ENCODE measurements around the gene PRADC1. TPM values are rescaled to one million over a fixed set of nuclear protein-coding genes. Genes with fewer than 3 reads are reported as not detected.

The PRADC1 gene
- total and polyA plus RNA-seq, 9 of the 15 experiments (the other 6 are each of a cell fraction or from before 2014, with no cell fraction given), result 7.3 to 47.4 (median 34.2) TPM

DNA sequence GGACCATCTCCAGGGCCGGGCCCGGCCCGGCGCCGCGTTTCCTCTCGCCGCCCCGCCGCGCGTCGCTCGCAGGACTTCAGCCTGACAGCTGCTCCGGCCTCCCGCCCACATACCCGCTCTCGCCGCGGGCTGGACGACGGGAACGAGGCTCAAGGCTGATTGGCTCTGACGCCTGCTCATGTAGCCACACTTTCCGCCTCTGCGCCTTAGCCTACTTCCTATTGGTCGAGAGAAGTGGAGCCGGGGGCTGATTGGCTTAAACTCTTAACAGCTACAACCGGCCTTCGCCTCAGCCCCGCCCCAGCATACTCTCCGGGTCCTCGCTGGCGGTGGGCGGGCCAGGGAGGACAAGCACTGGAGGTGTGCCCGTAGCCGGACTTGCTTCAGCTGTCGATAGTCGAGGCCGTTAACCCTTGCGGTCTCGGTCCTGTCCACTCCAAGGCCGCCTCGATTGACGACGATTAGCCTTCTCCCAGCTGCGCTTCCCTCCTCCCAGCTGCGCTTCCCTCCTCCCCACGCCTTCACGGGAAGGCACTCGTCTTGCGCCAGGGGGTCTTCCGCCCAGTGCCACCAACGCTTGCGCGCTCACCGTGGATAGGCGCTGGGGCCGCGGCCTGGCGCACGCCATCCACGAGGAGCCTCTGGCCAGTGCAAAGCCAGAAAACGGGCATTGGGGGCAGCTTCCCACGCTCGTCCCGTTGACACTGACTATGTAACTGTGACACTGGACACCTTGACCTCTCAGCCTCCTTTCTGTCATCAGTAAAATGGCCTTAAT, at the start of gene PRADC1 (continued):
- TF ChIP-seq ZNF589 (CRISPR knock-in tag; IDR thresholded peaks at IDR 0.05; ENCODE audit: low read depth) (no peak), MAFK (IDR thresholded peaks at IDR 0.05; ENCODE audit: low read length) (no peak), TGIF2 (CRISPR knock-in tag; IDR thresholded peaks at IDR 0.05) (peak; percentile 6; the same call in 1 of the 2 replicates), SMARCE1 (IDR thresholded peaks at IDR 0.05) (no peak), MCM7 (IDR thresholded peaks at IDR 0.05) (no peak), CBFA2T3 (IDR thresholded peaks at IDR 0.05) (0 out of 2 replicates have a peak, but pooled peaks have one; percentile 3), CBX5 (IDR thresholded peaks at IDR 0.05; ENCODE audit: borderline replicate concordance, low read depth) (no peak), MIER1 (IDR thresholded peaks at IDR 0.05; ENCODE audit: low read depth) (no peak), BCOR (IDR thresholded peaks at IDR 0.05) (peak; percentile 44; the same call in 1 of the 2 replicates), RNF2 (IDR thresholded peaks at IDR 0.05) (peak; percentile 77)
- TF ChIP-seq, protein P1, sequence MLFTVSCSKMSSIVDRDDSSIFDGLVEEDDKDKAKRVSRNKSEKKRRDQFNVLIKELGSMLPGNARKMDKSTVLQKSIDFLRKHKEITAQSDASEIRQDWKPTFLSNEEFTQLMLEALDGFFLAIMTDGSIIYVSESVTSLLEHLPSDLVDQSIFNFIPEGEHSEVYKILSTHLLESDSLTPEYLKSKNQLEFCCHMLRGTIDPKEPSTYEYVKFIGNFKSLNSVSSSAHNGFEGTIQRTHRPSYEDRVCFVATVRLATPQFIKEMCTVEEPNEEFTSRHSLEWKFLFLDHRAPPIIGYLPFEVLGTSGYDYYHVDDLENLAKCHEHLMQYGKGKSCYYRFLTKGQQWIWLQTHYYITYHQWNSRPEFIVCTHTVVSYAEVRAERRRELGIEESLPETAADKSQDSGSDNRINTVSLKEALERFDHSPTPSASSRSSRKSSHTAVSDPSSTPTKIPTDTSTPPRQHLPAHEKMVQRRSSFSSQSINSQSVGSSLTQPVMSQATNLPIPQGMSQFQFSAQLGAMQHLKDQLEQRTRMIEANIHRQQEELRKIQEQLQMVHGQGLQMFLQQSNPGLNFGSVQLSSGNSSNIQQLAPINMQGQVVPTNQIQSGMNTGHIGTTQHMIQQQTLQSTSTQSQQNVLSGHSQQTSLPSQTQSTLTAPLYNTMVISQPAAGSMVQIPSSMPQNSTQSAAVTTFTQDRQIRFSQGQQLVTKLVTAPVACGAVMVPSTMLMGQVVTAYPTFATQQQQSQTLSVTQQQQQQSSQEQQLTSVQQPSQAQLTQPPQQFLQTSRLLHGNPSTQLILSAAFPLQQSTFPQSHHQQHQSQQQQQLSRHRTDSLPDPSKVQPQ (CRISPR knock-in tag; IDR thresholded peaks at IDR 0.05; ENCODE audit: borderline replicate concordance), result no peak
- TF ChIP-seq, protein P2, sequence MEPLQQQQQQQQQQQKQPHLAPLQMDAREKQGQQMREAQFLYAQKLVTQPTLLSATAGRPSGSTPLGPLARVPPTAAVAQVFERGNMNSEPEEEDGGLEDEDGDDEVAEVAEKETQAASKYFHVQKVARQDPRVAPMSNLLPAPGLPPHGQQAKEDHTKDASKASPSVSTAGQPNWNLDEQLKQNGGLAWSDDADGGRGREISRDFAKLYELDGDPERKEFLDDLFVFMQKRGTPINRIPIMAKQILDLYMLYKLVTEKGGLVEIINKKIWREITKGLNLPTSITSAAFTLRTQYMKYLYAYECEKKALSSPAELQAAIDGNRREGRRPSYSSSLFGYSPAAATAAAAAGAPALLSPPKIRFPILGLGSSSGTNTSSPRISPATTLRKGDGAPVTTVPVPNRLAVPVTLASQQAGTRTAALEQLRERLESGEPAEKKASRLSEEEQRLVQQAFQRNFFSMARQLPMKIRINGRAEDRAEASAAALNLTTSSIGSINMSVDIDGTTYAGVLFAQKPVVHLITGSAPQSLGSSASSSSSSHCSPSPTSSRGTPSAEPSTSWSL (CRISPR knock-in tag; IDR thresholded peaks at IDR 0.05; ENCODE audit: borderline replicate concordance), result no peak
- TF ChIP-seq, protein P3, sequence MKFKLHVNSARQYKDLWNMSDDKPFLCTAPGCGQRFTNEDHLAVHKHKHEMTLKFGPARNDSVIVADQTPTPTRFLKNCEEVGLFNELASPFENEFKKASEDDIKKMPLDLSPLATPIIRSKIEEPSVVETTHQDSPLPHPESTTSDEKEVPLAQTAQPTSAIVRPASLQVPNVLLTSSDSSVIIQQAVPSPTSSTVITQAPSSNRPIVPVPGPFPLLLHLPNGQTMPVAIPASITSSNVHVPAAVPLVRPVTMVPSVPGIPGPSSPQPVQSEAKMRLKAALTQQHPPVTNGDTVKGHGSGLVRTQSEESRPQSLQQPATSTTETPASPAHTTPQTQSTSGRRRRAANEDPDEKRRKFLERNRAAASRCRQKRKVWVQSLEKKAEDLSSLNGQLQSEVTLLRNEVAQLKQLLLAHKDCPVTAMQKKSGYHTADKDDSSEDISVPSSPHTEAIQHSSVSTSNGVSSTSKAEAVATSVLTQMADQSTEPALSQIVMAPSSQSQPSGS (CRISPR knock-in tag; IDR thresholded peaks at IDR 0.05), result no peak
- TF ChIP-seq, protein P4, sequence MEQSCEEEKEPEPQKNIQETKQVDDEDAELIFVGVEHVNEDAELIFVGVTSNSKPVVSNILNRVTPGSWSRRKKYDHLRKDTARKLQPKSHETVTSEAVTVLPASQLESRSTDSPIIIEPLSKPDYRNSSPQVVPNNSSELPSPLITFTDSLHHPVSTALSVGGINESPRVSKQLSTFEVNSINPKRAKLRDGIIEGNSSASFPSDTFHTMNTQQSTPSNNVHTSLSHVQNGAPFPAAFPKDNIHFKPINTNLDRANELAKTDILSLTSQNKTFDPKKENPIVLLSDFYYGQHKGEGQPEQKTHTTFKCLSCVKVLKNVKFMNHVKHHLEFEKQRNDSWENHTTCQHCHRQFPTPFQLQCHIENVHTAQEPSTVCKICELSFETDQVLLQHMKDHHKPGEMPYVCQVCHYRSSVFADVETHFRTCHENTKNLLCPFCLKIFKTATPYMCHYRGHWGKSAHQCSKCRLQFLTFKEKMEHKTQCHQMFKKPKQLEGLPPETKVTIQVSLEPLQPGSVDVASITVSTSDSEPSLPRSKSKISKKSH (CRISPR knock-in tag; IDR thresholded peaks at IDR 0.05), result no peak
- TF ChIP-seq, protein P5, sequence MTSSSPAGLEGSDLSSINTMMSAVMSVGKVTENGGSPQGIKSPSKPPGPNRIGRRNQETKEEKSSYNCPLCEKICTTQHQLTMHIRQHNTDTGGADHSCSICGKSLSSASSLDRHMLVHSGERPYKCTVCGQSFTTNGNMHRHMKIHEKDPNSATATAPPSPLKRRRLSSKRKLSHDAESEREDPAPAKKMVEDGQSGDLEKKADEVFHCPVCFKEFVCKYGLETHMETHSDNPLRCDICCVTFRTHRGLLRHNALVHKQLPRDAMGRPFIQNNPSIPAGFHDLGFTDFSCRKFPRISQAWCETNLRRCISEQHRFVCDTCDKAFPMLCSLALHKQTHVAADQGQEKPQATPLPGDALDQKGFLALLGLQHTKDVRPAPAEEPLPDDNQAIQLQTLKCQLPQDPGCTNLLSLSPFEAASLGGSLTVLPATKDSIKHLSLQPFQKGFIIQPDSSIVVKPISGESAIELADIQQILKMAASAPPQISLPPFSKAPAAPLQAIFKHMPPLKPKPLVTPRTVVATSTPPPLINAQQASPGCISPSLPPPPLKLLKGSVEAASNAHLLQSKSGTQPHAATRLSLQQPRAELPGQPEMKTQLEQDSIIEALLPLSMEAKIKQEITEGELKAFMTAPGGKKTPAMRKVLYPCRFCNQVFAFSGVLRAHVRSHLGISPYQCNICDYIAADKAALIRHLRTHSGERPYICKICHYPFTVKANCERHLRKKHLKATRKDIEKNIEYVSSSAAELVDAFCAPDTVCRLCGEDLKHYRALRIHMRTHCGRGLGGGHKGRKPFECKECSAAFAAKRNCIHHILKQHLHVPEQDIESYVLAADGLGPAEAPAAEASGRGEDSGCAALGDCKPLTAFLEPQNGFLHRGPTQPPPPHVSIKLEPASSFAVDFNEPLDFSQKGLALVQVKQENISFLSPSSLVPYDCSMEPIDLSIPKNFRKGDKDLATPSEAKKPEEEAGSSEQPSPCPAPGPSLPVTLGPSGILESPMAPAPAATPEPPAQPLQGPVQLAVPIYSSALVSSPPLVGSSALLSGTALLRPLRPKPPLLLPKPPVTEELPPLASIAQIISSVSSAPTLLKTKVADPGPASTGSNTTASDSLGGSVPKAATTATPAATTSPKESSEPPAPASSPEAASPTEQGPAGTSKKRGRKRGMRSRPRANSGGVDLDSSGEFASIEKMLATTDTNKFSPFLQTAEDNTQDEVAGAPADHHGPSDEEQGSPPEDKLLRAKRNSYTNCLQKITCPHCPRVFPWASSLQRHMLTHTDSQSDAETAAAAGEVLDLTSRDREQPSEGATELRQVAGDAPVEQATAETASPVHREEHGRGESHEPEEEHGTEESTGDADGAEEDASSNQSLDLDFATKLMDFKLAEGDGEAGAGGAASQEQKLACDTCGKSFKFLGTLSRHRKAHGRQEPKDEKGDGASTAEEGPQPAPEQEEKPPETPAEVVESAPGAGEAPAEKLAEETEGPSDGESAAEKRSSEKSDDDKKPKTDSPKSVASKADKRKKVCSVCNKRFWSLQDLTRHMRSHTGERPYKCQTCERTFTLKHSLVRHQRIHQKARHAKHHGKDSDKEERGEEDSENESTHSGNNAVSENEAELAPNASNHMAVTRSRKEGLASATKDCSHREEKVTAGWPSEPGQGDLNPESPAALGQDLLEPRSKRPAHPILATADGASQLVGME (CRISPR knock-in tag; IDR thresholded peaks at IDR 0.05), result no peak

Measured in K562 (cell line).